T-cell (primary cell): ENCODE results near the gene STAMBPL1. TPM values are rescaled to one million over a fixed set of nuclear protein-coding genes. Genes with fewer than 3 reads are reported as not detected.

Experiments
- ATAC-seq, 4 experiments: fragments of 200-7000 bp in 3 of 4; fragments of 150-1000 bp in 1 of 4; cut with Tn5 transposase; replicated peaks in 1 of 4; 1 replicate in 3 of 4; 2 replicates in 1 of 4; pipeline ENCODE4 v1.10.0; 2021; ENCODE audit warnings: moderate library complexity in 3 of 4, mild to moderate bottlenecking in 2 of 4, moderate number of reproducible peaks in 1 of 4
- CTCF ChIA-PET, 2 donors: fragments of 300-600 bp; sonication (Branson Sonifier 250); formaldehyde crosslinking; loops; one replicate each; lab custom pipeline; 2022; ENCODE audit warnings: antibody characterized with exemption in 2 of 2; lab: Charles Lee
- POLR2A ChIA-PET, 2 donors: fragments of 300-600 bp; sonication (Branson Sonifier 250); formaldehyde crosslinking; loops; one replicate each; lab custom pipeline; 2022; ENCODE audit warnings: antibody characterized with exemption in 2 of 2; lab: Charles Lee
- DNase-seq, 35 experiments: peaks; one replicate each; pipeline versions ENCODE4 v3.0.0 to v3.0.0-alpha.2; 2013 to 2023
- H3K27ac ChIP-seq: one replicate; pipeline ENCODE4 v1.5.1; 2013; ENCODE audit warnings: low read length
- H3K27me3 ChIP-seq, 2 experiments: replicated peaks in 1 of 2; 1 replicate in 1 of 2; 2 replicates in 1 of 2; pipeline versions ENCODE4 v1.6.1 to v1.7.0; 2013; ENCODE audit warnings: low read length in 1 of 2, mixed read lengths in 1 of 2; ENCODE audit not compliant: control insufficient read depth in 2 of 2, insufficient read depth in 2 of 2; ENCODE audit errors: extremely low read depth in 1 of 2
- H3K36me3 ChIP-seq, 2 donors: 1 replicate in 1 of 2; 2 replicates in 1 of 2; pipeline versions ENCODE4 v1.6.1 to v1.7.0; 2013; ENCODE audit warnings: low read length in 1 of 2; ENCODE audit not compliant: control insufficient read depth in 2 of 2, insufficient read depth in 1 of 2; ENCODE audit errors: extremely low read depth in 1 of 2
- H3K4me1 ChIP-seq, 2 experiments: 1 replicate in 1 of 2; 2 replicates in 1 of 2; pipeline versions ENCODE4 v1.6.1 to v1.7.0; 2013; ENCODE audit warnings: low read length in 2 of 2, mixed read lengths in 1 of 2; ENCODE audit not compliant: insufficient read depth in 2 of 2, control insufficient read depth in 1 of 2; ENCODE audit errors: extremely low read depth in 1 of 2
- H3K4me3 ChIP-seq, 2 donors: 1 replicate in 1 of 2; 2 replicates in 1 of 2; pipeline versions ENCODE4 v1.5.1 to v1.7.0; 2013; ENCODE audit warnings: mild to moderate bottlenecking in 2 of 2, low read length in 1 of 2, moderate library complexity in 1 of 2; ENCODE audit not compliant: control insufficient read depth in 1 of 2; ENCODE audit errors: extremely low read depth in 1 of 2
- H3K9me3 ChIP-seq: 2 replicates; pipeline ENCODE4 v1.7.0; 2013
- H3K27ac Mint-ChIP-seq, 2 donors: one replicate each; pipeline ENCODE4 v1.8.0; 2020 to 2021; ENCODE audit warnings: mild to moderate bottlenecking in 2 of 2, mixed read lengths in 2 of 2
- H3K27me3 Mint-ChIP-seq, 2 donors: one replicate each; pipeline ENCODE4 v1.8.0; 2021 to 2022; ENCODE audit warnings: mixed read lengths in 2 of 2
- H3K36me3 Mint-ChIP-seq: one replicate; pipeline ENCODE4 v1.8.0; 2021; ENCODE audit warnings: mixed read lengths
- H3K4me1 Mint-ChIP-seq, 3 donors: one replicate each; pipeline ENCODE4 v1.8.0; 2020 to 2022; ENCODE audit warnings: mixed read lengths in 3 of 3, mild to moderate bottlenecking in 1 of 3
- H3K4me3 Mint-ChIP-seq, 3 donors: one replicate each; pipeline ENCODE4 v1.8.0; 2020 to 2022; ENCODE audit warnings: mild to moderate bottlenecking in 3 of 3, mixed read lengths in 3 of 3, moderate library complexity in 3 of 3
- H3K9me3 Mint-ChIP-seq, 3 donors: one replicate each; pipeline ENCODE4 v1.8.0; 2020 to 2022; ENCODE audit warnings: mixed read lengths in 3 of 3
- WGBS: methylation state at CpG from one replicate; pipeline ENCODE4 v1.1.5; 2013; ENCODE audit warnings: missing lambda C conversion rate; ENCODE audit not compliant: insufficient coverage; 5-methylcytosine and 5-hydroxymethylcytosine counted together
- total RNA-seq, 35 experiments: library from RNA in 6 of 35; stranded (reverse) in 6 of 35; fragments of 120-200 nt in 1 of 35; gene quantifications; one replicate each; pipeline versions ENCODE4 v1.2.1 to v1.2.4 and lab custom pipeline; 2013 to 2026

STAMBPL1 gene
- total RNA-seq, 5 donors from 2014 or later (not counting 1 experiment from before 2014, with no cell fraction given) = 27.5 to 37.8 (median 34.5) TPM

DNA sequence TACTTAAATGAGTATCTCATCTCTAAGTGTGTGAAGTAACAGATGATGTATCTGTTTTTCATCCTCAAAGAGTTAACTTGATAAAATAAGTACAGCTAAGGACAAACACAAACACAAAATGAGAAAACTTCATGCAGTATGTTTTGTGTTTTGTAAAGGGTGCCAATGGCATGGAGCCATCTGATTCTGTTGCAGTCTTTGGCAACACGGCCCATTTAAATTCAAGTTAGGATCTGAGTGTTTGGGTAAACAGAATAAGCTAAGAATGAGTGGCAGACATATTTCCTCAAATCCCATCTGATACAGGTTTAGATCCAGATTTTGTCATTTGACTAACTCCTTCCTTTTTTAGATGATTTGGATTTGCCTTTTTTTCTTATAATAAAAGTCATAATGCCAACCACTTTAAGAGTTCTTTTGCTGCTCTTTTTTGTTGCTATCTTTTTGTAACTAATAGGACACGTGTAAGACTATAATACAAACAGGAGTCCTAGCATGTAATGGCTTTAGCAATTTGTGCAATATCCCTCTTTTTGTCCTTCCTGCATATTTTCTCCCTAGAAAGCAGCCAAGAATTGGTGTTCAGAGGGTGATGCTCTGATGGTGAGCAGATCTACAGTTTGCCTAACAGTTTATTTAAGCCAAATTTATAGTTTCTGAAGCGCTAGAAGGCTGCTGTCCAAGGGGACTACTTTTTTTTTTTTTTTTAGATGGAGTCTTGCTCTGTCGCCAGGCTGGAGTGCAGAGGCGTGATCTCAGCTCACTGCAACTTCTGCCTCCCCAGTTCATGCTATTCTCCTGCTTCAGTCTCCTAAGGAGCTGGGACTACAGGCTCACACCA, 91.4 kb downstream of the STAMBPL1 start:
- Histone ChIP-seq H3K27ac (no peak overlapping the region), H3K9me3 (no peaks in the 10 kb centered on the region), H3K4me3 (no peak overlapping the region), H3K27me3 (no peaks in the 10 kb centered on the region), H3K36me3 (no peaks in the 10 kb centered on the region), H3K4me1 (peaks cover 8 to 10% of the 10 kb centered on the region in 2 experiments)
- CTCF ChIA-PET = interaction anchor here (0.5 to 1.2 kb wide), 2 partner anchors 38 to 161 kb away, joined by 5 read pairs; no protein-coding TSS in a partner anchor
- Mint-ChIP-seq H3K27ac (no peak overlapping the region), H3K4me1 (peaks cover 15 to 19% (median 17%) of the 10 kb centered on the region in 3 donors), H3K27me3 (no peaks in the 10 kb centered on the region), H3K4me3 (no peak overlapping the region), H3K36me3 (no peaks in the 10 kb centered on the region), H3K9me3 (no peaks in the 10 kb centered on the region)
- POLR2A ChIA-PET = no interaction called here
- 100% methylated on average over 2 of the region's 5 CpGs for WGBS
- DNase-seq (no peak), ATAC-seq (no peak)

Other genes starting within 250 kb of the STAMBPL1 start
- not detected for gene LIPF, start 215.8 kb upstream of the STAMBPL1 start, total RNA-seq
- gene LIPK, start 174.0 kb upstream of the STAMBPL1 start, total RNA-seq = not detected
- gene LIPN, start 120.2 kb upstream of the STAMBPL1 start, total RNA-seq = not detected
- gene LIPM, start 77.5 kb upstream of the STAMBPL1 start, total RNA-seq = not detected
- gene ANKRD22, start 28.4 kb upstream of the STAMBPL1 start, total RNA-seq = not detected
- gene ACTA2, start 72.5 kb downstream of the STAMBPL1 start, total RNA-seq = 1 to 10 TPM; 4.0 to 7.8 (median 5.3) TPM
- 10 to 100 TPM; 18.4 to 32.6 (median 28.0) TPM for gene FAS, start 110.6 kb downstream of the STAMBPL1 start, total RNA-seq